K562 (cell line): ENCODE measurements around the gene GLYATL1. TPM values are rescaled to one million over a fixed set of nuclear protein-coding genes. Genes with fewer than 3 reads are reported as not detected.

ENCODE experiments used
- CBX2 ChIP-seq: fragments of 200-600 bp; sonication (generic); IDR thresholded peaks from one replicate; pipeline ENCODE4 v1.6.1; 2012; ENCODE audit warnings: mild to moderate bottlenecking, low read length, inconsistent platforms; ENCODE audit not compliant: insufficient read depth, poor library complexity, severe bottlenecking
- GABPB2 ChIP-seq: fragments of 250-450 bp; sonication (Bioruptor Pico); conservative IDR thresholded peaks from 2 replicates; pipeline ENCODE4 v1.5.1; 2021; ENCODE audit warnings: mild to moderate bottlenecking
- L3MBTL2 ChIP-seq: fragments of 450-650 bp; IDR thresholded peaks from 2 replicates; pipeline ENCODE4 v1.6.1; 2016; ENCODE audit warnings: mild to moderate bottlenecking, moderate library complexity
- PREB ChIP-seq: sonication (generic); formaldehyde crosslinking; IDR thresholded peaks from 2 replicates; pipeline ENCODE4 v1.8.1; 2023; ENCODE audit warnings: mild to moderate bottlenecking, missing genetic modification reagents
- RB1 ChIP-seq: fragments of 450-650 bp; IDR thresholded peaks from 2 replicates; pipeline ENCODE4 v1.6.1; 2017; ENCODE audit warnings: low read depth, mild to moderate bottlenecking
- THRB ChIP-seq: fragments of 450-650 bp; formaldehyde crosslinking; conservative IDR thresholded peaks from 2 replicates; pipeline ENCODE4 v1.4.0; 2022; ENCODE audit warnings: mild to moderate bottlenecking, missing genetic modification characterization
- ZNF717 ChIP-seq: fragments of 250-450 bp; sonication (Bioruptor Pico); IDR thresholded peaks from 2 replicates; pipeline ENCODE4 v1.5.0; 2021
- polyA plus RNA-seq, 8 experiments: library from polyadenylated mRNA; depleted of rRNA in 4 of 8; stranded (reverse) in 5 of 8; unstranded in 3 of 8; fragments of >200 nt; fragmentation: Nextera tagmentation in 2 of 8; fragmentation: Illumina TruSeq in 1 of 8; extraction: Ambion mirVana in 2 of 8; extraction: Trizol in 1 of 8; gene quantifications; 2 replicates each; pipeline versions ENCODE4 v1.2.1 to v1.2.3, GENCODE V29; 2011 to 2014; ENCODE audit warnings: inconsistent platforms in 1 of 8, missing spikeins in 1 of 8
- total RNA-seq, 7 experiments: library from RNA; depleted of rRNA in 6 of 7; stranded (reverse); fragments of >200 nt in 6 of 7; fragmentation: Illumina TruSeq in 2 of 7; extraction: Trizol in 2 of 7; gene quantifications; 2 replicates each; pipeline versions ENCODE4 v1.2.1 to v1.2.3, GENCODE V29; 2011 to 2021; ENCODE audit warnings: low replicate concordance in 1 of 7
- TF ChIP-seq, protein P1 (sequence below): IDR thresholded peaks from 2 replicates; pipeline ENCODE4 v1.6.1; 2011; ENCODE audit warnings: borderline replicate concordance, low read depth, mild to moderate bottlenecking, moderate library complexity, low read length; ENCODE audit not compliant: insufficient read depth, poor library complexity, severe bottlenecking
- TF ChIP-seq, protein P2 (sequence below): fragments of 250-450 bp; sonication (Bioruptor Pico); IDR thresholded peaks from 2 replicates; pipeline ENCODE4 v1.8.0; 2021; ENCODE audit warnings: mild to moderate bottlenecking, moderate library complexity
- TF ChIP-seq, protein P3 (sequence below), 3 experiments: IDR thresholded peaks in 2 of 3; conservative IDR thresholded peaks in 1 of 3; 2 replicates each; pipeline ENCODE4 v1.5.1; 2011 to 2012; ENCODE audit warnings: low read length in 3 of 3, mild to moderate bottlenecking in 3 of 3, control low read depth in 2 of 3, improper control_type of control experiment in 1 of 3, inconsistent platforms in 1 of 3, low read depth in 1 of 3, mixed read lengths in 1 of 3, moderate library complexity in 1 of 3; ENCODE audit not compliant: insufficient read depth in 2 of 3
- TF ChIP-seq, protein P4 (sequence below): fragments of 250-450 bp; sonication (Bioruptor Pico); IDR thresholded peaks from 2 replicates; pipeline ENCODE4 v1.5.0; 2022; ENCODE audit warnings: mild to moderate bottlenecking
- TF ChIP-seq, protein P5 (sequence below), 2 experiments: fragments of 200-800 bp in 1 of 2; sonication (Bioruptor generic) in 1 of 2; sonication (generic) in 1 of 2; formaldehyde crosslinking in 1 of 2; IDR thresholded peaks in 1 of 2; conservative IDR thresholded peaks in 1 of 2; 2 replicates each; pipeline versions ENCODE4 v1.5.0 to v1.6.1; 2016 to 2020; ENCODE audit warnings: missing compliant biosample characterization in 1 of 2, missing genetic modification characterization in 1 of 2, missing genetic modification reagents in 1 of 2

GLYATL1 gene
- total and polyA plus RNA-seq, 9 of the 15 experiments (the other 6 are each of a cell fraction or from before 2014, with no cell fraction given), result not detected

GRCh38 chr11:58963551-58964104 is 24.3 kb downstream of the GLYATL1 start (continued):
- TF ChIP-seq, protein P1, sequence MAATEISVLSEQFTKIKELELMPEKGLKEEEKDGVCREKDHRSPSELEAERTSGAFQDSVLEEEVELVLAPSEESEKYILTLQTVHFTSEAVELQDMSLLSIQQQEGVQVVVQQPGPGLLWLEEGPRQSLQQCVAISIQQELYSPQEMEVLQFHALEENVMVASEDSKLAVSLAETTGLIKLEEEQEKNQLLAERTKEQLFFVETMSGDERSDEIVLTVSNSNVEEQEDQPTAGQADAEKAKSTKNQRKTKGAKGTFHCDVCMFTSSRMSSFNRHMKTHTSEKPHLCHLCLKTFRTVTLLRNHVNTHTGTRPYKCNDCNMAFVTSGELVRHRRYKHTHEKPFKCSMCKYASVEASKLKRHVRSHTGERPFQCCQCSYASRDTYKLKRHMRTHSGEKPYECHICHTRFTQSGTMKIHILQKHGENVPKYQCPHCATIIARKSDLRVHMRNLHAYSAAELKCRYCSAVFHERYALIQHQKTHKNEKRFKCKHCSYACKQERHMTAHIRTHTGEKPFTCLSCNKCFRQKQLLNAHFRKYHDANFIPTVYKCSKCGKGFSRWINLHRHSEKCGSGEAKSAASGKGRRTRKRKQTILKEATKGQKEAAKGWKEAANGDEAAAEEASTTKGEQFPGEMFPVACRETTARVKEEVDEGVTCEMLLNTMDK, result no peak
- no peak for TF ChIP-seq GABPB2 (CRISPR knock-in tag)
- TF ChIP-seq PREB, result no peak
- TF ChIP-seq, protein P2, sequence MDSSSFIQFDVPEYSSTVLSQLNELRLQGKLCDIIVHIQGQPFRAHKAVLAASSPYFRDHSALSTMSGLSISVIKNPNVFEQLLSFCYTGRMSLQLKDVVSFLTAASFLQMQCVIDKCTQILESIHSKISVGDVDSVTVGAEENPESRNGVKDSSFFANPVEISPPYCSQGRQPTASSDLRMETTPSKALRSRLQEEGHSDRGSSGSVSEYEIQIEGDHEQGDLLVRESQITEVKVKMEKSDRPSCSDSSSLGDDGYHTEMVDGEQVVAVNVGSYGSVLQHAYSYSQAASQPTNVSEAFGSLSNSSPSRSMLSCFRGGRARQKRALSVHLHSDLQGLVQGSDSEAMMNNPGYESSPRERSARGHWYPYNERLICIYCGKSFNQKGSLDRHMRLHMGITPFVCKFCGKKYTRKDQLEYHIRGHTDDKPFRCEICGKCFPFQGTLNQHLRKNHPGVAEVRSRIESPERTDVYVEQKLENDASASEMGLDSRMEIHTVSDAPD (CRISPR knock-in tag), result no peak
- TF ChIP-seq CBX2, result no peak
- no peak for TF ChIP-seq ZNF717 (CRISPR knock-in tag)
- peak; percentile 72 for TF ChIP-seq L3MBTL2
- TF ChIP-seq RB1, result no peak
- TF ChIP-seq THRB, result no peak
- TF ChIP-seq, protein P3, sequence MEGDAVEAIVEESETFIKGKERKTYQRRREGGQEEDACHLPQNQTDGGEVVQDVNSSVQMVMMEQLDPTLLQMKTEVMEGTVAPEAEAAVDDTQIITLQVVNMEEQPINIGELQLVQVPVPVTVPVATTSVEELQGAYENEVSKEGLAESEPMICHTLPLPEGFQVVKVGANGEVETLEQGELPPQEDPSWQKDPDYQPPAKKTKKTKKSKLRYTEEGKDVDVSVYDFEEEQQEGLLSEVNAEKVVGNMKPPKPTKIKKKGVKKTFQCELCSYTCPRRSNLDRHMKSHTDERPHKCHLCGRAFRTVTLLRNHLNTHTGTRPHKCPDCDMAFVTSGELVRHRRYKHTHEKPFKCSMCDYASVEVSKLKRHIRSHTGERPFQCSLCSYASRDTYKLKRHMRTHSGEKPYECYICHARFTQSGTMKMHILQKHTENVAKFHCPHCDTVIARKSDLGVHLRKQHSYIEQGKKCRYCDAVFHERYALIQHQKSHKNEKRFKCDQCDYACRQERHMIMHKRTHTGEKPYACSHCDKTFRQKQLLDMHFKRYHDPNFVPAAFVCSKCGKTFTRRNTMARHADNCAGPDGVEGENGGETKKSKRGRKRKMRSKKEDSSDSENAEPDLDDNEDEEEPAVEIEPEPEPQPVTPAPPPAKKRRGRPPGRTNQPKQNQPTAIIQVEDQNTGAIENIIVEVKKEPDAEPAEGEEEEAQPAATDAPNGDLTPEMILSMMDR (IDR thresholded peaks at IDR 0.05 in 2 of 3, conservative IDR thresholded peaks at IDR 0.05 in 1 of 3; ENCODE audit: insufficient read depth in 2 of 3, low read depth in 1 of 3, low read length in 3 of 3), result peak; percentile 23 to 28 (median 27); a peak in 2 of 6 replicates
- TF ChIP-seq, protein P4, sequence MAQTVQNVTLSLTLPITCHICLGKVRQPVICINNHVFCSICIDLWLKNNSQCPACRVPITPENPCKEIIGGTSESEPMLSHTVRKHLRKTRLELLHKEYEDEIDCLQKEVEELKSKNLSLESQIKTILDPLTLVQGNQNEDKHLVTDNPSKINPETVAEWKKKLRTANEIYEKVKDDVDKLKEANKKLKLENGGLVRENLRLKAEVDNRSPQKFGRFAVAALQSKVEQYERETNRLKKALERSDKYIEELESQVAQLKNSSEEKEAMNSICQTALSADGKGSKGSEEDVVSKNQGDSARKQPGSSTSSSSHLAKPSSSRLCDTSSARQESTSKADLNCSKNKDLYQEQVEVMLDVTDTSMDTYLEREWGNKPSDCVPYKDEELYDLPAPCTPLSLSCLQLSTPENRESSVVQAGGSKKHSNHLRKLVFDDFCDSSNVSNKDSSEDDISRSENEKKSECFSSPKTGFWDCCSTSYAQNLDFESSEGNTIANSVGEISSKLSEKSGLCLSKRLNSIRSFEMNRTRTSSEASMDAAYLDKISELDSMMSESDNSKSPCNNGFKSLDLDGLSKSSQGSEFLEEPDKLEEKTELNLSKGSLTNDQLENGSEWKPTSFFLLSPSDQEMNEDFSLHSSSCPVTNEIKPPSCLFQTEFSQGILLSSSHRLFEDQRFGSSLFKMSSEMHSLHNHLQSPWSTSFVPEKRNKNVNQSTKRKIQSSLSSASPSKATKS (CRISPR knock-in tag), result no peak
- TF ChIP-seq, protein P5, sequence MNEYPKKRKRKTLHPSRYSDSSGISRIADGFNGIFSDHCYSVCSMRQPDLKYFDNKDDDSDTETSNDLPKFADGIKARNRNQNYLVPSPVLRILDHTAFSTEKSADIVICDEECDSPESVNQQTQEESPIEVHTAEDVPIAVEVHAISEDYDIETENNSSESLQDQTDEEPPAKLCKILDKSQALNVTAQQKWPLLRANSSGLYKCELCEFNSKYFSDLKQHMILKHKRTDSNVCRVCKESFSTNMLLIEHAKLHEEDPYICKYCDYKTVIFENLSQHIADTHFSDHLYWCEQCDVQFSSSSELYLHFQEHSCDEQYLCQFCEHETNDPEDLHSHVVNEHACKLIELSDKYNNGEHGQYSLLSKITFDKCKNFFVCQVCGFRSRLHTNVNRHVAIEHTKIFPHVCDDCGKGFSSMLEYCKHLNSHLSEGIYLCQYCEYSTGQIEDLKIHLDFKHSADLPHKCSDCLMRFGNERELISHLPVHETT (CRISPR knock-in tag; conservative IDR thresholded peaks at IDR 0.05 in 1 of 2, IDR thresholded peaks at IDR 0.05 in 1 of 2), result no peak
